HEK293 (cell line): ENCODE results near the gene SAMD4B.

ENCODE experiments used
- BCL11B ChIP-seq: fragments of 450-650 bp; formaldehyde crosslinking; IDR thresholded peaks from 2 replicates; pipeline ENCODE4 v1.5.1; 2016; ENCODE audit warnings: low read depth, missing biosample characterization, missing genetic modification characterization
- GLIS2 ChIP-seq: fragments of 450-650 bp; formaldehyde crosslinking; IDR thresholded peaks from 2 replicates; pipeline ENCODE4 v1.5.1; 2016; ENCODE audit warnings: missing biosample characterization, missing genetic modification characterization
- KLF10 ChIP-seq: fragments of 450-650 bp; IDR thresholded peaks from 2 replicates; pipeline ENCODE4 v1.5.1; 2018; ENCODE audit warnings: missing biosample characterization, mild to moderate bottlenecking, missing genetic modification characterization
- SETDB1 ChIP-seq: IDR thresholded peaks from one replicate; pipeline ENCODE4 v1.6.1; 2017; ENCODE audit warnings: mild to moderate bottlenecking, low read length, moderate library complexity, mixed read lengths; ENCODE audit not compliant: insufficient read length
- SP2 ChIP-seq: fragments of 450-650 bp; formaldehyde crosslinking; IDR thresholded peaks from 2 replicates; pipeline ENCODE4 v1.5.1; 2016; ENCODE audit warnings: missing biosample characterization, missing genetic modification characterization
- WT1 ChIP-seq: fragments of 450-650 bp; formaldehyde crosslinking; IDR thresholded peaks from 2 replicates; pipeline ENCODE4 v1.5.1; 2016; ENCODE audit warnings: missing biosample characterization, missing genetic modification characterization
- ZBTB10 ChIP-seq: fragments of 450-650 bp; formaldehyde crosslinking; IDR thresholded peaks from 2 replicates; pipeline ENCODE4 v1.5.1; 2016; ENCODE audit warnings: missing biosample characterization, missing genetic modification characterization
- ZFP3 ChIP-seq: fragments of 450-650 bp; formaldehyde crosslinking; IDR thresholded peaks from 2 replicates; pipeline ENCODE4 v1.5.1; 2016; ENCODE audit warnings: low read depth, missing biosample characterization, missing genetic modification characterization
- ZNF174 ChIP-seq: fragments of 450-650 bp; formaldehyde crosslinking; IDR thresholded peaks from 2 replicates; pipeline ENCODE4 v1.5.0; 2017; ENCODE audit warnings: missing biosample characterization, mild to moderate bottlenecking, missing genetic modification characterization
- ZNF239 ChIP-seq: fragments of 450-650 bp; formaldehyde crosslinking; IDR thresholded peaks from 2 replicates; pipeline ENCODE4 v1.5.1; 2016; ENCODE audit warnings: missing biosample characterization, missing genetic modification characterization
- ZNF280D ChIP-seq: fragments of 450-650 bp; formaldehyde crosslinking; IDR thresholded peaks from 2 replicates; pipeline ENCODE4 v1.5.1; 2016; ENCODE audit warnings: missing biosample characterization, missing genetic modification characterization
- ZNF391 ChIP-seq: fragments of 450-650 bp; formaldehyde crosslinking; IDR thresholded peaks from 2 replicates; pipeline ENCODE4 v1.5.1; 2016; ENCODE audit warnings: low read depth, missing biosample characterization, missing genetic modification characterization, borderline replicate concordance
- ZNF530 ChIP-seq: fragments of 450-650 bp; formaldehyde crosslinking; IDR thresholded peaks from 2 replicates; pipeline ENCODE4 v1.5.1; 2016; ENCODE audit warnings: low read depth, missing biosample characterization, missing genetic modification characterization
- ZNF561 ChIP-seq: fragments of 450-650 bp; IDR thresholded peaks from 2 replicates; pipeline ENCODE4 v1.5.1; 2018; ENCODE audit warnings: missing biosample characterization, missing genetic modification characterization, borderline replicate concordance
- ZNF600 ChIP-seq: fragments of 450-650 bp; formaldehyde crosslinking; IDR thresholded peaks from 2 replicates; pipeline ENCODE4 v1.5.1; 2016; ENCODE audit warnings: missing biosample characterization, missing genetic modification characterization
- ZNF664 ChIP-seq: fragments of 450-650 bp; formaldehyde crosslinking; IDR thresholded peaks from 2 replicates; pipeline ENCODE4 v1.5.1; 2016; ENCODE audit warnings: missing biosample characterization, missing genetic modification characterization
- ZNF830 ChIP-seq: fragments of 450-650 bp; IDR thresholded peaks from 2 replicates; pipeline ENCODE4 v1.5.0; 2018; ENCODE audit warnings: missing biosample characterization, missing genetic modification characterization, low read depth, mild to moderate bottlenecking, moderate library complexity
- TF ChIP-seq, protein P1 (sequence below): fragments of 450-650 bp; formaldehyde crosslinking; IDR thresholded peaks from 2 replicates; pipeline ENCODE4 v1.5.1; 2016; ENCODE audit warnings: missing biosample characterization, missing genetic modification characterization
- TF ChIP-seq, protein P2 (sequence below): fragments of 450-650 bp; formaldehyde crosslinking; conservative IDR thresholded peaks from 2 replicates; pipeline ENCODE4 v1.5.1; 2016; ENCODE audit warnings: low read depth, missing biosample characterization, missing genetic modification characterization
- TF ChIP-seq, protein P3 (sequence below): fragments of 450-650 bp; formaldehyde crosslinking; IDR thresholded peaks from 2 replicates; pipeline ENCODE4; 2016; ENCODE audit warnings: missing biosample characterization, missing genetic modification characterization
- TF ChIP-seq, protein P4 (sequence below): fragments of 450-650 bp; formaldehyde crosslinking; IDR thresholded peaks from 2 replicates; pipeline ENCODE4 v1.5.1; 2016; ENCODE audit warnings: missing biosample characterization, missing genetic modification characterization
- TF ChIP-seq, protein P5 (sequence below): fragments of 450-650 bp; formaldehyde crosslinking; IDR thresholded peaks from 2 replicates; pipeline ENCODE4 v1.5.1; 2016; ENCODE audit warnings: missing biosample characterization, missing genetic modification characterization

SAMD4B gene

DNA sequence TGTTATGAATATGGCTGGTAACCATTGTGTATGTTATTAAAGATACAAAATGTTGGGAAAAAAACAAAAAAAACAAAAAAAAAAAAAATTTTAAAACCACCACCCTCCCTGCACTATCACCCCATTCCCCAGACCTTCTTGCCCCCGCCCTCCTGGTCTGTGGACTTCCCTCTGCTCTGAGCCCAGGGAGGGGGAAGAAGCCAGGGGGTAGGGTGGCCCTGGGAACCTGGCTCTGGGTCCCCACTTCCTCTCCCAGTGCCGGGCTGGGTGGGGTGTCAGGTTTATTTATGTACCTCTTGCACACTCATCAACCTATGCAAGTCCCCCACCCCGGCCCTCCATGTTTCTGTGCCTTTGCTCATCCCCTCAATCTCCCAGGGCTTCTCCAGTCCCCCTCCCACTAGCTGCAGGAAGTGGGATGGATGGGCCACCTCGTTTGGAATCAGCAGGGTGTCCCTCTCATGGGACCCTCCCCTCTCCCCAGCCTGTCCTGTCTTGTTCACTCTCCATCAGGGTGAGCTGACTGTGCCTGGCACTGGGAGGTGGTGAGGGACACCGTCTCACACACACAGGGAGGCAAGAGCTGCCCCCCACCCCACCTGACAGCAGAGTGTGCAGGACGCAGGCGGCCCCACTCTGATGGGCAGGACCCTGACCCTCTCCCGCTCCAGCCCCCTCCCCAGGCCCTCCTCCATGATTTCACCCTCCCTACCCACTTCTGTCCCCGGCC, 42.8 kb downstream of the SAMD4B start (continued):
- TF ChIP-seq ZNF830 (no peak), ZNF239 (no peak), ZNF174 (tag by site-specific recombination) (no peak), SP2 (tag by site-specific recombination) (peak; percentile 28; the same call in 1 of the 2 replicates), ZNF600 (tag by site-specific recombination) (0 out of 2 replicates have a peak, but pooled peaks have one; percentile 9), ZFP3 (no peak), ZNF391 (tag by site-specific recombination) (no peak), ZBTB10 (0 out of 2 replicates have a peak, but pooled peaks have one; percentile 26), BCL11B (tag by site-specific recombination) (no peak), ZNF530 (tag by site-specific recombination) (no peak), ZNF664 (tag by site-specific recombination) (no peak), GLIS2 (tag by site-specific recombination) (peak; percentile 71), ZNF280D (tag by site-specific recombination) (no peak), WT1 (tag by site-specific recombination) (peak; percentile 75), SETDB1 (no peak), ZNF561 (tag by site-specific recombination) (no peak), KLF10 (tag by site-specific recombination) (no peak)
- TF ChIP-seq, protein P1, sequence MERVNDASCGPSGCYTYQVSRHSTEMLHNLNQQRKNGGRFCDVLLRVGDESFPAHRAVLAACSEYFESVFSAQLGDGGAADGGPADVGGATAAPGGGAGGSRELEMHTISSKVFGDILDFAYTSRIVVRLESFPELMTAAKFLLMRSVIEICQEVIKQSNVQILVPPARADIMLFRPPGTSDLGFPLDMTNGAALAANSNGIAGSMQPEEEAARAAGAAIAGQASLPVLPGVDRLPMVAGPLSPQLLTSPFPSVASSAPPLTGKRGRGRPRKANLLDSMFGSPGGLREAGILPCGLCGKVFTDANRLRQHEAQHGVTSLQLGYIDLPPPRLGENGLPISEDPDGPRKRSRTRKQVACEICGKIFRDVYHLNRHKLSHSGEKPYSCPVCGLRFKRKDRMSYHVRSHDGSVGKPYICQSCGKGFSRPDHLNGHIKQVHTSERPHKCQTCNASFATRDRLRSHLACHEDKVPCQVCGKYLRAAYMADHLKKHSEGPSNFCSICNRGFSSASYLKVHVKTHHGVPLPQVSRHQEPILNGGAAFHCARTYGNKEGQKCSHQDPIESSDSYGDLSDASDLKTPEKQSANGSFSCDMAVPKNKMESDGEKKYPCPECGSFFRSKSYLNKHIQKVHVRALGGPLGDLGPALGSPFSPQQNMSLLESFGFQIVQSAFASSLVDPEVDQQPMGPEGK (tag by site-specific recombination) = peak; percentile 33
- TF ChIP-seq, protein P2, sequence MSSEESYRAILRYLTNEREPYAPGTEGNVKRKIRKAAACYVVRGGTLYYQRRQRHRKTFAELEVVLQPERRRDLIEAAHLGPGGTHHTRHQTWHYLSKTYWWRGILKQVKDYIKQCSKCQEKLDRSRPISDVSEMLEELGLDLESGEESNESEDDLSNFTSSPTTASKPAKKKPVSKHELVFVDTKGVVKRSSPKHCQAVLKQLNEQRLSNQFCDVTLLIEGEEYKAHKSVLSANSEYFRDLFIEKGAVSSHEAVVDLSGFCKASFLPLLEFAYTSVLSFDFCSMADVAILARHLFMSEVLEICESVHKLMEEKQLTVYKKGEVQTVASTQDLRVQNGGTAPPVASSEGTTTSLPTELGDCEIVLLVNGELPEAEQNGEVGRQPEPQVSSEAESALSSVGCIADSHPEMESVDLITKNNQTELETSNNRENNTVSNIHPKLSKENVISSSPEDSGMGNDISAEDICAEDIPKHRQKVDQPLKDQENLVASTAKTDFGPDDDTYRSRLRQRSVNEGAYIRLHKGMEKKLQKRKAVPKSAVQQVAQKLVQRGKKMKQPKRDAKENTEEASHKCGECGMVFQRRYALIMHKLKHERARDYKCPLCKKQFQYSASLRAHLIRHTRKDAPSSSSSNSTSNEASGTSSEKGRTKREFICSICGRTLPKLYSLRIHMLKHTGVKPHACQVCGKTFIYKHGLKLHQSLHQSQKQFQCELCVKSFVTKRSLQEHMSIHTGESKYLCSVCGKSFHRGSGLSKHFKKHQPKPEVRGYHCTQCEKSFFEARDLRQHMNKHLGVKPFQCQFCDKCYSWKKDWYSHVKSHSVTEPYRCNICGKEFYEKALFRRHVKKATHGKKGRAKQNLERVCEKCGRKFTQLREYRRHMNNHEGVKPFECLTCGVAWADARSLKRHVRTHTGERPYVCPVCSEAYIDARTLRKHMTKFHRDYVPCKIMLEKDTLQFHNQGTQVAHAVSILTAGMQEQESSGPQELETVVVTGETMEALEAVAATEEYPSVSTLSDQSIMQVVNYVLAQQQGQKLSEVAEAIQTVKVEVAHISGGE (tag by site-specific recombination) = no peak
- TF ChIP-seq, protein P3, sequence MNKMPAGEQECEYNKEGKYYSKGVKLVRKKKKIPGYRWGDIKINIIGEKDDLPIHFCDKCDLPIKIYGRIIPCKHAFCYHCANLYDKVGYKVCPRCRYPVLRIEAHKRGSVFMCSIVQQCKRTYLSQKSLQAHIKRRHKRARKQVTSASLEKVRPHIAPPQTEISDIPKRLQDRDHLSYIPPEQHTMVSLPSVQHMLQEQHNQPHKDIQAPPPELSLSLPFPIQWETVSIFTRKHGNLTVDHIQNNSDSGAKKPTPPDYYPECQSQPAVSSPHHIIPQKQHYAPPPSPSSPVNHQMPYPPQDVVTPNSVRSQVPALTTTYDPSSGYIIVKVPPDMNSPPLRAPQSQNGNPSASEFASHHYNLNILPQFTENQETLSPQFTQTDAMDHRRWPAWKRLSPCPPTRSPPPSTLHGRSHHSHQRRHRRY (tag by site-specific recombination) = no peak
- TF ChIP-seq, protein P4, sequence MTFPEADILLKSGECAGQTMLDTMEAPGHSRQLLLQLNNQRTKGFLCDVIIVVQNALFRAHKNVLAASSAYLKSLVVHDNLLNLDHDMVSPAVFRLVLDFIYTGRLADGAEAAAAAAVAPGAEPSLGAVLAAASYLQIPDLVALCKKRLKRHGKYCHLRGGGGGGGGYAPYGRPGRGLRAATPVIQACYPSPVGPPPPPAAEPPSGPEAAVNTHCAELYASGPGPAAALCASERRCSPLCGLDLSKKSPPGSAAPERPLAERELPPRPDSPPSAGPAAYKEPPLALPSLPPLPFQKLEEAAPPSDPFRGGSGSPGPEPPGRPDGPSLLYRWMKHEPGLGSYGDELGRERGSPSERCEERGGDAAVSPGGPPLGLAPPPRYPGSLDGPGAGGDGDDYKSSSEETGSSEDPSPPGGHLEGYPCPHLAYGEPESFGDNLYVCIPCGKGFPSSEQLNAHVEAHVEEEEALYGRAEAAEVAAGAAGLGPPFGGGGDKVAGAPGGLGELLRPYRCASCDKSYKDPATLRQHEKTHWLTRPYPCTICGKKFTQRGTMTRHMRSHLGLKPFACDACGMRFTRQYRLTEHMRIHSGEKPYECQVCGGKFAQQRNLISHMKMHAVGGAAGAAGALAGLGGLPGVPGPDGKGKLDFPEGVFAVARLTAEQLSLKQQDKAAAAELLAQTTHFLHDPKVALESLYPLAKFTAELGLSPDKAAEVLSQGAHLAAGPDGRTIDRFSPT (tag by site-specific recombination) = peak; percentile 16; the same call in 1 of the 2 replicates
- TF ChIP-seq, protein P5, sequence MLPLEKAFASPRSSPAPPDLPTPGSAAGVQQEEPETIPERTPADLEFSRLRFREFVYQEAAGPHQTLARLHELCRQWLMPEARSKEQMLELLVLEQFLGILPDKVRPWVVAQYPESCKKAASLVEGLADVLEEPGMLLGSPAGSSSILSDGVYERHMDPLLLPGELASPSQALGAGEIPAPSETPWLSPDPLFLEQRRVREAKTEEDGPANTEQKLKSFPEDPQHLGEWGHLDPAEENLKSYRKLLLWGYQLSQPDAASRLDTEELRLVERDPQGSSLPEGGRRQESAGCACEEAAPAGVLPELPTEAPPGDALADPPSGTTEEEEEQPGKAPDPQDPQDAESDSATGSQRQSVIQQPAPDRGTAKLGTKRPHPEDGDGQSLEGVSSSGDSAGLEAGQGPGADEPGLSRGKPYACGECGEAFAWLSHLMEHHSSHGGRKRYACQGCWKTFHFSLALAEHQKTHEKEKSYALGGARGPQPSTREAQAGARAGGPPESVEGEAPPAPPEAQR (tag by site-specific recombination) = no peak
